Parathyroid adenoma (tissue), 2 donors: Measurements from ENCODE around the gene FAM110A.
"Not testable (repeated sequence)": the region's sequence is repeated elsewhere in the genome, so short reads cannot be mapped to it uniquely, and the experiment has no call there.

Experiments used
- H2AFZ ChIP-seq: fragments of 300-600 bp; sonication (generic); one replicate; pipeline ENCODE4 v1.7.0; 2017; ENCODE audit warnings: antibody characterized with exemption, mild to moderate bottlenecking
- H3K27ac ChIP-seq: fragments of 300-600 bp; sonication (generic); one replicate; pipeline ENCODE4 v1.7.0; 2017
- H3K27me3 ChIP-seq: fragments of 300-600 bp; sonication (generic); one replicate; pipeline ENCODE4 v1.7.0; 2017; ENCODE audit warnings: low read length; ENCODE audit not compliant: control insufficient read depth, insufficient read depth
- H3K36me3 ChIP-seq: fragments of 300-600 bp; sonication (generic); one replicate; pipeline ENCODE4 v1.7.0; 2017; ENCODE audit warnings: low read length; ENCODE audit not compliant: control insufficient read depth, insufficient read depth
- H3K4me1 ChIP-seq: fragments of 300-600 bp; sonication (generic); one replicate; pipeline ENCODE4 v1.7.0; 2017; ENCODE audit warnings: control low read depth
- H3K4me2 ChIP-seq: fragments of 300-600 bp; sonication (generic); one replicate; pipeline ENCODE4 v1.7.0; 2017; ENCODE audit warnings: low read length
- H3K4me3 ChIP-seq: fragments of 300-600 bp; sonication (generic); one replicate; pipeline ENCODE4 v1.7.0; 2017; ENCODE audit warnings: low read depth, low read length
- H3K79me2 ChIP-seq: fragments of 300-600 bp; sonication (generic); one replicate; pipeline ENCODE4 v1.7.0; 2017; ENCODE audit warnings: control low read depth
- H3K9ac ChIP-seq: fragments of 300-600 bp; sonication (generic); one replicate; pipeline ENCODE4 v1.7.0; 2017; ENCODE audit warnings: mild to moderate bottlenecking
- H3K9me3 ChIP-seq: fragments of 300-600 bp; sonication (generic); one replicate; pipeline ENCODE4 v1.7.0; 2017; ENCODE audit warnings: low read length; ENCODE audit not compliant: control insufficient read depth
- CTCF ChIP-seq: fragments of 300-600 bp; sonication (generic); IDR thresholded peaks from one replicate; pipeline ENCODE4 v1.7.0; 2017; ENCODE audit warnings: antibody characterized with exemption, mild to moderate bottlenecking
- donor health status: primary hyperparathyroidism.

FAM110A gene

GRCh38 chr20:891058-891705, 57.7 kb downstream of the FAM110A start:
- H3K79me2 ChIP-seq, result no peaks in the 10 kb centered on the region
- peaks cover 14% of the 10 kb centered on the region for H3K4me1 ChIP-seq
- no peaks in the 10 kb centered on the region for H3K27me3 ChIP-seq
- H3K4me2 ChIP-seq, result no peak overlapping the region
- no peaks in the 10 kb centered on the region for H3K36me3 ChIP-seq
- H3K9me3 ChIP-seq, result no peaks in the 10 kb centered on the region
- no peak overlapping the region for H3K9ac ChIP-seq
- H3K4me3 ChIP-seq, result no peak overlapping the region
- H2AFZ ChIP-seq, result peak overlapping the region; percentile 75
- no peak for TF ChIP-seq CTCF
- peak overlapping the region; percentile 7 for H3K27ac ChIP-seq

GRCh38 chr20:891706-892080, 58.2 kb downstream of the FAM110A start:
- Histone ChIP-seq H3K27ac (peak overlapping the region; percentile 7), H3K9ac (no peak overlapping the region), H2AFZ (peak overlapping the region; percentile 75), H3K36me3 (no peaks in the 10 kb centered on the region), H3K4me3 (no peak overlapping the region), H3K9me3 (no peaks in the 10 kb centered on the region), H3K4me1 (peaks cover 14% of the 10 kb centered on the region), H3K27me3 (no peaks in the 10 kb centered on the region), H3K4me2 (no peak overlapping the region), H3K79me2 (no peaks in the 10 kb centered on the region)
- no peak for TF ChIP-seq CTCF

- H3K4me1 ChIP-seq, result peaks cover 14% of the 10 kb centered on the region
- H3K4me2 ChIP-seq, H3K27me3 ChIP-seq, H3K4me3 ChIP-seq, H3K9me3 ChIP-seq, H3K79me2 ChIP-seq, H3K9ac ChIP-seq, H3K36me3 ChIP-seq, H2AFZ ChIP-seq, H3K27ac ChIP-seq: not testable (repeated sequence)
Observed at GRCh38 chr20:892371-892770, 58.9 kb downstream of the FAM110A start.
